HG03457 (cell line): ENCODE data around the gene ZNF423.

Experiments used
- ATAC-seq: cut with Tn5 transposase; IDR thresholded peaks from one replicate; pipeline ENCODE4 v1.9.1; 2021; ENCODE audit warnings: moderate number of reproducible peaks; ENCODE audit not compliant: unreplicated experiment

Gene ZNF423

DNA sequence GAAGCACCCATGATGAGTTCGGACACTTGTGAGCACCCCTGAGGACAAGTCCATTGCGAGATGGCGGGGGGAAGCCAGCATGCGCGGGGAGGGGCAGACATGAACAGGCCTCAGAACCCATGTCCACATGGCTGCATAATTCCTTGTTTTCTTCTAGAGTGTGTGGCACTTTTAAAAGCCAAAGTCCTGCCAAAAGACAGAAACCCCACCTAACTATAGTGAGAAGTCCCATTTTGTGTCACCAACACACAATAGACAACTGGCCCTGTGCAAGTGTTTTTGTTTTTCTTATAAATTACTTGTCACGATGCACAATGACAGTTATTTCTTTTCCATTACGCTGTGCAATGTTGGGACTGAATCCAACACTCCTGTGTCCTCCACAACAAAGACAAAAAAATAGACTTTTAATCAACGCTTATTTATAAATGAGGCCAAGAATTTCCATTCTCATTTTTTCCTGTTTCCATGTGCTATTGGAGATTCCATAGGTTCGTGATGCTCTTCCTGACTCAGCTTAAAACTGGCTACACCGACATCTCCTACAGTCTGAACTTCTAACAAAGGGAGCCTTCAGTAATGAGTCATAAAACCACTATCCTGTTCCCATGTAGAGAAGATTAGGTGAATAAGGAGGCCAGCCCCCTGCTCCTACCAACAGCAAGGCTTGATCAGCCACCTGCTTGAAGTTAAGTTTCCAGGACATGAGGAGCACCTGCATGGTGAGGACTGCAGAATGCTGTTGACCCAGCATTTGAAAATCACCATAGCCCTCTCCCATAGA lies 98.9 kb downstream of the ZNF423 start:
- no peak for ATAC-seq

GRCh38 chr16:49755716-49756505 lies 100.0 kb downstream of the ZNF423 start:
- no peak for ATAC-seq

DNA sequence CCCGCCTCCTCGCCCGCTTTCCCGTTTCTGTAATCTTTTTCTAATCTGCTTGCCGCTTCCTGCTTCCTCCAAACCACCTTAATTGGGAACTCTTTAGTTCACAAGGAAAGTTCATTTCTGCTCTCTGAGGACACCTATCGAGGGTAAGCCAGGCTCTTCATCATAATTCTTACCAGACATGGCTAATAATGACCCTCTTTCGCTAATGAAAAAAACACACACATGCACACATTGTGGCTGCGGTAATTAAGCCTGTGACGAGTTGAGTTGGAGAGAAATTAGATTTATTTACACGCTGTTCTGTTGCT lies 100.6 kb downstream of the ZNF423 start:
- no peak for ATAC-seq

DNA sequence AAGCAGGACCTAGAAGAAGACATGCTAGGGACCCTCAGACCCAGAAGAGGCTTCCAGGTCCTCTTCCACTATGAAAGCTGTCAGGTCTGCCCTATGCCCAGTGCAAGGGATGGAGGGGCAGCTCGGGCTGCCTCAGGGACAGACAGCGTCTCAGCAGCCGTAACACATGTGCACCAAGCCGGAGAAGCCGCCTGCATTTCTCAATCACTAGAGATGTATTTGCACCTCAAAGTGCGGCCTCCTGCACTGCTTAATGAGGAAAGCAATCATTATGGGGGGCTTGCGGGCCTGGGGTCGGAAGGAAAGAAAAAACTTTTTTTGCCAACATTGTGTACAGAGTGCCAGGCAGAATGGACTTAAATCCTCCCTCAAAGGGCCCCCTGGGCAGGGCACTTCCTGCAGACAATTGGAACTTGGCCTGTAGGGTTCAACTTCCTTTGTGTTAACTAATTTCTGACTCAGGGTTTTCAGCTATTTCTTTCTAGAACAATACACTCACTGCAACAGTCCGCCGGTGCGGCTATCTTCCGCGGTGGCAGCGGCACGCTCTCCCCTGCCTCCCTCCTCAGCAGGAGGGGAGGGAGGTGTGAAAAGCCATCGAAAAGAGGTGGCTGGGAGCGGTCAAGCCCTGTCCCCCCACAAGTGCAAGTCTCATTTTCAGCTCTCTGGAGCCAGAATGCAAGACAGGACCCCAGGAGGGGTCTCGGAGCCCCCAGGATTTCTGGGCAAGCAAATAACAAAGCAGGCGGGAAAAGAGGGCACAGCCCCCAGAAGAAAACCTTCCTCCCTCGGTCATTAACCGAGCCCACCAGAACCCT lies 101.2 kb downstream of the ZNF423 start:
- ATAC-seq, result no peak

GRCh38 chr16:49750341-49751000 lies 105.4 kb downstream of the ZNF423 start:
- no peak for ATAC-seq

GRCh38 chr16:49749816-49750215 lies 106.1 kb downstream of the ZNF423 start:
- no peak for ATAC-seq

- no peak for ATAC-seq
Measured at GRCh38 chr16:49748322-49748721, 107.6 kb downstream of the ZNF423 start.

GRCh38 chr16:49747654-49748053 lies 108.3 kb downstream of the ZNF423 start:
- no peak for ATAC-seq

DNA sequence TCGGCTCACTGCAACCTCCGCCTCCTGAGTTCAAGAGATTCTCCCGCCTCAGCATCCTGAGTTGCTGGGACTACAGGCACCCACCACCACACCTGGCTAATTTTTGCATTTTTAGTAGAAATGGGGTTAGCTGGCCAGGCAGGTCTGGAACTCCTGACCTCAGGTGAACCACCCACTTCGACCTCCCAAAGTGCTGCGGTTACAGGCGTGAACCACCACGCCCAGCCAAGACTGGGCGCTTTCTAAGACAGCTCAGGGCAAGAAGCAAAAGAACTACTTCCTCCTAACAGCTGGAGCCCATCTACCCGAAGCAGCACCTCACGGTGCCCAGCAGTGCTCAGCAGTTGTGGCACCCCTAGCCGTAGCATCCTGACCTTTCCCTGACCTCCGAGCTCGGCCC lies 109.4 kb downstream of the ZNF423 start:
- ATAC-seq, result no peak

DNA sequence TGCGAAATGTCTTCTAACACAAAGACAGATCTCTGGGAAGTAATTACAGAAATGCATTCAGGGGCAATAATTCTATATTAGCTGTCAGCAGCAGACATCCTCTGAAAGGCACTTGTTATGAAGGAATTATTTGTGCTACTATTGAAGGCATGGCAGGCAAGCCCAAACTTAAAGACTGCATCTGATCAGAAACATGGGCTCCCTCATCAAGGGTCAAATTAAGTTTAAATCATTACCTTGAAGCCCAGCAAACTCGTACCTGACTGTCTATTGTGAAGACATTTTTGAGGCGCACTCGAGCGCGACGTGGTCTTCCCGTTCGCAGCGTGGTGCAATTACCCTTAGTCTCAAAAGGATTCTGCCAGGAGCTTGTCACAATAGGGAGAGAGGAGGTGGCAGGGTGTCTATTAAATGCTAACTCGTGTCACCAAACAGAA lies 110.6 kb downstream of the ZNF423 start:
- no peak for ATAC-seq

DNA sequence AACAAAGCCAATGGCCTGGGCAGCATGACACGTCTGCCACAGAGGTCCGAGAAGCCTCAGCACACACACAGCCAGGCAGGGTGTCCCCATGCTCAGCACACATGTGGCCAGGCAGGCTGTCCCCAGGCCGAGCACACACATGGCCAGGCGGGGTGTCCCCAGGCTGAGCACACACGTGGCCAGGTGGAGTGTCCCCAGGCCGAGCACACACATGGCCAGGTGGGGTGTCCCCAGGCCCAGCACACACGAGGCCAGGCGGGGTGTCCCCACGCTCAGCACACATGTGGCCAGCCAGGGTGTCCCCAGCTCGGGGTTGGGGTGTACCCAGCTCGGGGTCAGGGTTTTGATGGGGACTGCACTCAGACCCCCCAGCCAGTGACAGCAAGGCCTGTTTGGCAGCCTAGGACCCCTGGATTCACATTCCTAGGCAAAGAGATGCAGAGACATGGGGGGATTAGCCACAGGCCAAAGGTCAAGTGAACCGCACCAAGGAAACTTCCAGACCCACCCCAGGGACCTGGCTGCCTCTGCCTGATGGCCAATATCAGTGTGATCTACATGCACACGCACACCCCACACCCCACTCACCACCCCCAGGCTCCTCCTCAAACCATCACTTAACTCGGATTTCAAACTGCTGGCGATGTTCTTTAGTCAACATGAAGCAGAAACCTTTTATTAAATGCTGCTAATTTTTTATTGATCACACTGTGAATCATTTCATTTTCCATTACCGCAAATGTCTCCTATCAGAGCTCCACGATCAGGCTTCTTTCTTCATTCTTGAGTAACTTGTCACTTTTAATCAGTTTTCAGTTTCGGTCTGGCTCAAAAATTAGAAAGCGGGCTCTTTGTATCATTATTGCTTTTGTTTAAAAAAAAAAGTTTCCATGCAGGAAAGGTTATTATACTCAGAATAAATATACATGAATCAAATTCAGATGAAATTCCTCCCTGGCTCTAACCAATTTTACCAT lies 111.4 kb downstream of the ZNF423 start:
- ATAC-seq, result no peak

DNA sequence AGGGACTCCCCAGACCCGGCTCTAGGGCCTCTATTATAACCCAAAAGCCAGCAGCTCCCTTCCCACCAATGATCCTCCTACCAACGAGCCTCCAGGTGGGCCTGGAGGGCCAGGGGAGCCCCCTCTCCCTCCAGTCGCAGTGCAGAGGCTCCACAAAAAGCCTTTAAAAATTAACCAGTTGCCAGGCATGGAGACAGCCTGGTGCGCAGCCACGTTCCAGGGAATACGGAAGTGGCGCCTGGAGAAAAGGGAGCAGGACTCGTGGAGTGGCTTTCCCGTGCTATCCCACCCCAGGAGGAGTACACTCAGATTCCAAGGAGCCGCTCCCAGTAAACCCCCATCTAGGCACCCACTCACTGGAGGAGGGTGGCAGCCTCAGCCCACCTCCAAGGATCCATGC lies 112.3 kb downstream of the ZNF423 start:
- ATAC-seq, result no peak

- no peak for ATAC-seq
Measured at GRCh38 chr16:49743203-49743464, 112.8 kb downstream of the ZNF423 start.

- no peak for ATAC-seq
Measured at GRCh38 chr16:49742428-49743202, 113.3 kb downstream of the ZNF423 start.

GRCh38 chr16:49740256-49740655 lies 115.7 kb downstream of the ZNF423 start:
- ATAC-seq, result no peak

GRCh38 chr16:49739381-49739780 lies 116.5 kb downstream of the ZNF423 start:
- ATAC-seq, result no peak

DNA sequence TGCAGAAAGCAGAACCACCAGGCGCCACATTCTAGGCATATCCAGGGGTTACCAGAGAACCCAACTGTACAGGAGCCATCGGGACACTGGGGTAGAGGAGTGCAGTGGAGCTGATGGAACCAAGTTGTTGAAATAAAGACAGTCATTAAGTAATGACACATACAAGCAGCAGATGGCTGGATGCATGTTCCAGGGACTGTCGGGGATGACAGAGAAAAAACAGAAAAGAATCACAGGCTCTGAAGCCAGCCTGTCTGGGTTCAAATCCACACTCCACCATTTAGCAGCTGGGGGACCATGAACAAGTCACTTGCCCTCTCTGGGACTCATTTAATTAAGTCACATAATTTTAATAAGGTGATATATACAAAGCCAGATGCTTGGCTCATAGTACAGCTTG lies 117.1 kb downstream of the ZNF423 start:
- ATAC-seq, result no peak

- no peak for ATAC-seq
Measured at GRCh38 chr16:49738001-49738400, 117.9 kb downstream of the ZNF423 start.

- ATAC-seq, result no peak
Measured at GRCh38 chr16:49737541-49737940, 118.4 kb downstream of the ZNF423 start.
